Liver (tissue), 9 donors: Measurements from ENCODE around the gene KLC4. TPM values are rescaled to one million over a fixed set of nuclear protein-coding genes. Genes with fewer than 3 reads are reported as not detected.

ENCODE experiments used
- DNase-seq: peaks from one replicate; pipeline ENCODE4 v3.0.0-alpha.2; 2017; ENCODE audit warnings: low spot score
- H3K27ac ChIP-seq, 2 donors: one replicate each; pipeline ENCODE4 v1.7.0; 2013; ENCODE audit warnings: inconsistent platforms in 2 of 2, low read length in 2 of 2, control low read depth in 1 of 2, low read depth in 1 of 2, mild to moderate bottlenecking in 1 of 2
- H3K27me3 ChIP-seq, 4 donors: one replicate each; pipeline versions ENCODE4 v1.6.1 to v1.7.0; 2013; ENCODE audit warnings: low read length in 3 of 4, inconsistent platforms in 1 of 4, mild to moderate bottlenecking in 1 of 4, moderate library complexity in 1 of 4; ENCODE audit not compliant: control insufficient read depth in 4 of 4, insufficient read depth in 4 of 4
- H3K36me3 ChIP-seq, 4 donors: one replicate each; pipeline versions ENCODE4 v1.6.1 to v1.7.0; 2013; ENCODE audit warnings: low read length in 3 of 4, mild to moderate bottlenecking in 3 of 4, low read depth in 1 of 4, moderate library complexity in 1 of 4; ENCODE audit not compliant: control insufficient read depth in 4 of 4, insufficient read depth in 3 of 4
- H3K4me1 ChIP-seq, 4 donors: one replicate each; pipeline versions ENCODE4 v1.6.1 to v1.7.0; 2013; ENCODE audit warnings: low read length in 3 of 4, mild to moderate bottlenecking in 3 of 4, moderate library complexity in 1 of 4; ENCODE audit not compliant: control insufficient read depth in 4 of 4, insufficient read depth in 4 of 4
- H3K4me3 ChIP-seq, 3 donors: one replicate each; pipeline versions ENCODE4 v1.6.1 to v1.7.0; 2013; ENCODE audit warnings: low read length in 3 of 3, control low read depth in 1 of 3, low read depth in 1 of 3, mild to moderate bottlenecking in 1 of 3
- H3K9ac ChIP-seq, 2 donors: one replicate each; pipeline ENCODE4 v1.7.0; 2013; ENCODE audit warnings: low read length in 2 of 2, mild to moderate bottlenecking in 2 of 2, moderate library complexity in 2 of 2, control low read depth in 1 of 2, low read depth in 1 of 2
- H3K9me3 ChIP-seq, 4 donors: one replicate each; pipeline versions ENCODE4 v1.6.1 to v1.7.0; 2013; ENCODE audit warnings: low read length in 3 of 4; ENCODE audit not compliant: control insufficient read depth in 4 of 4
- ATF3 ChIP-seq: IDR thresholded peaks from 2 replicates; pipeline ENCODE4 v1.6.1; 2016; ENCODE audit warnings: antibody characterized with exemption
- CTCF ChIP-seq: fragments of 150-350 bp; IDR thresholded peaks from 2 replicates; pipeline ENCODE4 v1.5.1; 2017; ENCODE audit warnings: improper control_type of control experiment, low read depth, low read length; ENCODE audit not compliant: missing input control
- EGR1 ChIP-seq, 2 donors: IDR thresholded peaks; 2 replicates each; pipeline ENCODE4 v1.6.1; 2016 to 2018; ENCODE audit warnings: antibody characterized with exemption in 2 of 2, low read depth in 2 of 2
- FOXA1 ChIP-seq: IDR thresholded peaks from 2 replicates; pipeline ENCODE4 v1.6.1; 2016; ENCODE audit warnings: antibody characterized with exemption
- FOXA2 ChIP-seq: IDR thresholded peaks from 2 replicates; pipeline ENCODE4 v1.6.1; 2016; ENCODE audit warnings: antibody characterized with exemption
- GABPA ChIP-seq, 2 donors: IDR thresholded peaks in 1 of 2; conservative IDR thresholded peaks in 1 of 2; 2 replicates each; pipeline ENCODE4 v1.6.1; 2016; ENCODE audit warnings: antibody characterized with exemption in 2 of 2, mild to moderate bottlenecking in 1 of 2, moderate library complexity in 1 of 2
- HNF4A ChIP-seq, 2 donors: conservative IDR thresholded peaks; 2 replicates each; pipeline ENCODE4 v1.6.1; 2016; ENCODE audit warnings: antibody characterized with exemption in 2 of 2, mild to moderate bottlenecking in 2 of 2
- HNF4G ChIP-seq: IDR thresholded peaks from 2 replicates; pipeline ENCODE4 v1.6.1; 2016; ENCODE audit warnings: antibody characterized with exemption
- NR2F2 ChIP-seq: IDR thresholded peaks from 2 replicates; pipeline ENCODE4 v1.6.1; 2016; ENCODE audit warnings: antibody characterized with exemption
- RAD21 ChIP-seq, 2 donors: IDR thresholded peaks; 2 replicates each; pipeline ENCODE4 v1.6.1; 2016; ENCODE audit warnings: antibody characterized with exemption in 2 of 2, mild to moderate bottlenecking in 2 of 2
- RXRA ChIP-seq, 2 donors: IDR thresholded peaks; 2 replicates each; pipeline ENCODE4 v1.6.1; 2017 to 2018; ENCODE audit warnings: antibody characterized with exemption in 2 of 2, mild to moderate bottlenecking in 1 of 2
- SP1 ChIP-seq: IDR thresholded peaks from 2 replicates; pipeline ENCODE4 v1.6.1; 2018; ENCODE audit warnings: antibody characterized with exemption, mild to moderate bottlenecking
- TAF1 ChIP-seq: conservative IDR thresholded peaks from 2 replicates; pipeline ENCODE4 v1.6.1; 2016; ENCODE audit warnings: antibody characterized with exemption, mild to moderate bottlenecking
- YY1 ChIP-seq: IDR thresholded peaks from 2 replicates; pipeline ENCODE4 v1.6.1; 2016; ENCODE audit warnings: antibody characterized with exemption, mild to moderate bottlenecking
- WGBS: extraction: QIAGEN DNeasy Blood & Tissue Kit; methylation state at CpG from one replicate; pipeline ENCODE4 v1.1.7; 2013; 5-methylcytosine and 5-hydroxymethylcytosine counted together
- polyA plus RNA-seq, 2 donors: library from polyadenylated mRNA; stranded (reverse) in 1 of 2; unstranded in 1 of 2; fragments of 200-250 nt in 1 of 2; fragments of >200 nt in 1 of 2; fragmentation: Nextera tagmentation in 1 of 2; extraction: Ambion mirVana in 1 of 2; gene quantifications; one replicate each; pipeline versions ENCODE4 v1.2.1 to v1.2.3, GENCODE V29; 2013 to 2015
- total RNA-seq, 2 donors: library from RNA; depleted of rRNA; stranded (reverse); fragments of >200 nt; gene quantifications; one replicate each; pipeline ENCODE4 v1.2.3, GENCODE V29; 2014
- TF ChIP-seq, protein P1 (sequence below): IDR thresholded peaks from 2 replicates; pipeline ENCODE4 v1.6.1; 2016; ENCODE audit warnings: antibody characterized with exemption
- TF ChIP-seq, protein P2 (sequence below): IDR thresholded peaks from 2 replicates; pipeline ENCODE4 v1.6.1; 2016; ENCODE audit warnings: antibody characterized with exemption, mild to moderate bottlenecking
- TF ChIP-seq, protein P3 (sequence below): IDR thresholded peaks from 2 replicates; pipeline ENCODE4 v1.6.1; 2016; ENCODE audit warnings: antibody characterized with exemption
- donor health status: healthy.
- donor health status: healthy.
- donor health status: healthy.
- donor health status: healthy.
- donor health status: healthy.

The KLC4 gene
- total and polyA plus RNA-seq, 4 donors, result 33.2 to 97.0 (median 45.9) TPM

DNA sequence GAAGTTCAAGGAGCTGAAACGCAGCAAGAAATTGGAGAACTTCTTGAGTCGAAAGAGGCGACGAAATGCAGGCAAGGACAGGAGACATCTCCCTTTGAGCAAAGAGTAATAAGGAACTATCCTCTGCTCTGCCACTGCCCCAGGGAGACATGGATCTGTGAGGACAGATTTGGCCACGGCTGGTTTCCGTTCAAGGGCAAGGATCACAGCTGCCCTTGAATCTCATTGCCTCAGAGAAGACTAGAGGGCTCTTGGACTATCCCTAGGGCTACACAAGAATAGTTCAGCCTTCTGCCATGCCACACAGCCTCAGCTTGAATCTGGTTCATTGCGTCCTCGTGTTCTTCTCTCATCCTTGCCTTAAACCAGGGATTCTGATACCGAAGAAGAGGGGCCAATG is 30.3 kb upstream of the KLC4 start:
- H3K4me1 ChIP-seq, result no peaks in the 10 kb centered on the region
- no peaks in the 10 kb centered on the region for H3K27me3 ChIP-seq
- no peak for DNase-seq
- no peaks in the 10 kb centered on the region for H3K9me3 ChIP-seq
- H3K27ac ChIP-seq, result no peak overlapping the region
- no peak overlapping the region for H3K4me3 ChIP-seq
- H3K36me3 ChIP-seq, result peaks cover 12 to 63% (median 46%) of the 10 kb centered on the region in 4 donors
- no peak overlapping the region for H3K9ac ChIP-seq
- 94% methylated on average over 9 of the region's 9 CpGs for WGBS
- no peak for TF ChIP-seq TAF1
- no peak for TF ChIP-seq ATF3
- TF ChIP-seq HNF4G, result no peak

GRCh38 chr6:43032326-43032725 is 27.1 kb upstream of the KLC4 start:
- no peak for TF ChIP-seq YY1
- no peak for TF ChIP-seq GABPA (IDR thresholded peaks at IDR 0.05 in 1 of 2, conservative IDR thresholded peaks at IDR 0.05 in 1 of 2)
- no peak for TF ChIP-seq TAF1
- no peak for TF ChIP-seq SP1
- TF ChIP-seq CTCF, result no peak
- TF ChIP-seq, protein P1, sequence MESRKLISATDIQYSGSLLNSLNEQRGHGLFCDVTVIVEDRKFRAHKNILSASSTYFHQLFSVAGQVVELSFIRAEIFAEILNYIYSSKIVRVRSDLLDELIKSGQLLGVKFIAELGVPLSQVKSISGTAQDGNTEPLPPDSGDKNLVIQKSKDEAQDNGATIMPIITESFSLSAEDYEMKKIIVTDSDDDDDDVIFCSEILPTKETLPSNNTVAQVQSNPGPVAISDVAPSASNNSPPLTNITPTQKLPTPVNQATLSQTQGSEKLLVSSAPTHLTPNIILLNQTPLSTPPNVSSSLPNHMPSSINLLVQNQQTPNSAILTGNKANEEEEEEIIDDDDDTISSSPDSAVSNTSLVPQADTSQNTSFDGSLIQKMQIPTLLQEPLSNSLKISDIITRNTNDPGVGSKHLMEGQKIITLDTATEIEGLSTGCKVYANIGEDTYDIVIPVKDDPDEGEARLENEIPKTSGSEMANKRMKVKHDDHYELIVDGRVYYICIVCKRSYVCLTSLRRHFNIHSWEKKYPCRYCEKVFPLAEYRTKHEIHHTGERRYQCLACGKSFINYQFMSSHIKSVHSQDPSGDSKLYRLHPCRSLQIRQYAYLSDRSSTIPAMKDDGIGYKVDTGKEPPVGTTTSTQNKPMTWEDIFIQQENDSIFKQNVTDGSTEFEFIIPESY, result no peak
- TF ChIP-seq NR2F2, result no peak
- no peak for TF ChIP-seq RXRA (IDR thresholded peaks at IDR 0.05)
- TF ChIP-seq ATF3, result no peak
- TF ChIP-seq, protein P2, sequence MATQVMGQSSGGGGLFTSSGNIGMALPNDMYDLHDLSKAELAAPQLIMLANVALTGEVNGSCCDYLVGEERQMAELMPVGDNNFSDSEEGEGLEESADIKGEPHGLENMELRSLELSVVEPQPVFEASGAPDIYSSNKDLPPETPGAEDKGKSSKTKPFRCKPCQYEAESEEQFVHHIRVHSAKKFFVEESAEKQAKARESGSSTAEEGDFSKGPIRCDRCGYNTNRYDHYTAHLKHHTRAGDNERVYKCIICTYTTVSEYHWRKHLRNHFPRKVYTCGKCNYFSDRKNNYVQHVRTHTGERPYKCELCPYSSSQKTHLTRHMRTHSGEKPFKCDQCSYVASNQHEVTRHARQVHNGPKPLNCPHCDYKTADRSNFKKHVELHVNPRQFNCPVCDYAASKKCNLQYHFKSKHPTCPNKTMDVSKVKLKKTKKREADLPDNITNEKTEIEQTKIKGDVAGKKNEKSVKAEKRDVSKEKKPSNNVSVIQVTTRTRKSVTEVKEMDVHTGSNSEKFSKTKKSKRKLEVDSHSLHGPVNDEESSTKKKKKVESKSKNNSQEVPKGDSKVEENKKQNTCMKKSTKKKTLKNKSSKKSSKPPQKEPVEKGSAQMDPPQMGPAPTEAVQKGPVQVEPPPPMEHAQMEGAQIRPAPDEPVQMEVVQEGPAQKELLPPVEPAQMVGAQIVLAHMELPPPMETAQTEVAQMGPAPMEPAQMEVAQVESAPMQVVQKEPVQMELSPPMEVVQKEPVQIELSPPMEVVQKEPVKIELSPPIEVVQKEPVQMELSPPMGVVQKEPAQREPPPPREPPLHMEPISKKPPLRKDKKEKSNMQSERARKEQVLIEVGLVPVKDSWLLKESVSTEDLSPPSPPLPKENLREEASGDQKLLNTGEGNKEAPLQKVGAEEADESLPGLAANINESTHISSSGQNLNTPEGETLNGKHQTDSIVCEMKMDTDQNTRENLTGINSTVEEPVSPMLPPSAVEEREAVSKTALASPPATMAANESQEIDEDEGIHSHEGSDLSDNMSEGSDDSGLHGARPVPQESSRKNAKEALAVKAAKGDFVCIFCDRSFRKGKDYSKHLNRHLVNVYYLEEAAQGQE, result no peak
- TF ChIP-seq, protein P3, sequence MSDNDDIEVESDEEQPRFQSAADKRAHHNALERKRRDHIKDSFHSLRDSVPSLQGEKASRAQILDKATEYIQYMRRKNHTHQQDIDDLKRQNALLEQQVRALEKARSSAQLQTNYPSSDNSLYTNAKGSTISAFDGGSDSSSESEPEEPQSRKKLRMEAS, result no peak
- TF ChIP-seq FOXA1, result no peak
- TF ChIP-seq HNF4A (conservative IDR thresholded peaks at IDR 0.05), result no peak
- no peak for TF ChIP-seq FOXA2
- no peak for TF ChIP-seq EGR1 (IDR thresholded peaks at IDR 0.05; ENCODE audit: low read depth in 2 of 2)
- no peak for TF ChIP-seq RAD21 (IDR thresholded peaks at IDR 0.05)
- no peak for TF ChIP-seq HNF4G
- Histone ChIP-seq H3K36me3 (peaks cover 12 to 51% (median 39%) of the 10 kb centered on the region in 4 donors), H3K4me3 (no peak overlapping the region), H3K4me1 (peaks cover 2 to 12% (median 8%) of the 10 kb centered on the region in 4 donors), H3K27me3 (no peaks in the 10 kb centered on the region), H3K27ac (no peak overlapping the region), H3K9ac (no peak overlapping the region), H3K9me3 (no peaks in the 10 kb centered on the region)
- DNase-seq, result no peak
- 92% methylated on average over 4 of the region's 4 CpGs for WGBS
